Endometrial microvascular endothelial cells (primary cell): ENCODE data around the gene GPER1. TPM values are rescaled to one million over a fixed set of nuclear protein-coding genes. Genes with fewer than 3 reads are reported as not detected.
"Not testable (repeated sequence)": the region's sequence is repeated elsewhere in the genome, so short reads cannot be mapped to it uniquely, and the experiment has no call there.

ENCODE experiments used
- in situ Hi-C: cut with HindIII; loops from 2 replicates; pipeline ENCODE4 v1.10.0; 2017; ENCODE audit warnings: low sequenced_read_pairs, low pct_unique_long_range_greater_than_20kb; ENCODE audit errors: inconsistent ontology term
- total RNA-seq: library from RNA; depleted of rRNA; stranded (reverse); fragments of >200 nt; gene quantifications from one replicate; pipeline ENCODE4 v1.2.3, GENCODE V29; 2015; ENCODE audit errors: inconsistent ontology term

The GPER1 gene
- total RNA-seq, 1 donor from 2014 or later = 0.28 TPM

DNA sequence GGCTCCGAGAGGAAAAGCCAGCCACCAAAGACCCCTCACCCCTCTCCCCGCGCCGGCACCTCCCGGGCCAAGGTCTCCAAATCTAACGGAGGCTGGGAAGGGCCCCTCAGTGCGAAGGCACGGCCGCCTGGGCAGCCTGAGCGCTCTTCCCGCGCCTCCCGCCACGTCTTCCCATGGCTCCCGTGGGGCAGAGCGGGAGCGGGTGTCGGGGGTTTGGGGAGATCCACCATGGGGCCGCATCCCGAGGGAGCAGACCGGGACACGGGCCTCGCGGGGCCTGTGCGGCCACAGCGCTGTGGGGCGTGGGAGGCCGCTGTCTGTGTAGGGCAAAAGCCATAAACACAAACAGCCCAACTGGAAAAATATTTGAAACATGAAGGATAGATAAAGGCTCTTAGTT is 22.4 kb downstream of the GPER1 start:
- in situ Hi-C loops = no loop called here

DNA sequence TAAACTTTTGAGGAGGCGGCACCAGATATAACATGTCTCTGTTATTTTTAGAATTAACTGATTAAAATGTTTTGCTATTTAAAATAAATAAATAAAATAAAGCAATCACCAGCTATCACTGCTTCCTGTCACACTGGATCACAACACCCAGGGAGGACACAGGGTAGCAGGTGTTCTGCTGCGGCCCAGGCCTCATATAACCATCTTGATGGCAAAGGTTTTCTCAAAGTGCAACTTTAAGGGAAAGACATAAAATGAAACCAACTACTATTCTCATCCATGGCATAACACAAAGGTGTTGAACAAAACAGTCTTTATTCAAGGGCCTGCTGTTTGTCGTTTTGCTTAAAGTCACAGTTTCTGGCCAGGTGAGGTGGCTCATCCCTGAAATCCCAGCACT is 23.2 kb downstream of the GPER1 start:
- in situ Hi-C loops = no loop called here

DNA sequence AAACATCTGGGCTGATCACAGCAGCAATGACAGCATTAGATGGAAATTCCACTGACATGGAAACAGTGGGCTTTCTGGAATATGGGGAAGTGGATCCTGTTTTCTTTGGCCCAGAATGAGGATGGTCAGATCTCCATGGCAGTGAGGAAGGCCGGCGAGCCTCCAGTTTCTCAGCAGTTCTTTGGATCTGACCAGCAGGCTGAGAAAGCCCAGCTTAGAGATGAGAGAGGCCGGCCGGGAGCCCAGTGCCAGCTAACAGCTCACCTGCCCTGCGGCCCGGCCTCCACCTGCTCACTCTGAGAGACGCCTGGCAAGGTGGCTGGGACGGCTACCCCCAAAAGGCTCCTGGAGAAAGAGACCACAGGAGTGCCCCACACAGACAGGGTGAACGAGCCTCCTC is 24.2 kb downstream of the GPER1 start:
- in situ Hi-C loops = no loop called here

DNA sequence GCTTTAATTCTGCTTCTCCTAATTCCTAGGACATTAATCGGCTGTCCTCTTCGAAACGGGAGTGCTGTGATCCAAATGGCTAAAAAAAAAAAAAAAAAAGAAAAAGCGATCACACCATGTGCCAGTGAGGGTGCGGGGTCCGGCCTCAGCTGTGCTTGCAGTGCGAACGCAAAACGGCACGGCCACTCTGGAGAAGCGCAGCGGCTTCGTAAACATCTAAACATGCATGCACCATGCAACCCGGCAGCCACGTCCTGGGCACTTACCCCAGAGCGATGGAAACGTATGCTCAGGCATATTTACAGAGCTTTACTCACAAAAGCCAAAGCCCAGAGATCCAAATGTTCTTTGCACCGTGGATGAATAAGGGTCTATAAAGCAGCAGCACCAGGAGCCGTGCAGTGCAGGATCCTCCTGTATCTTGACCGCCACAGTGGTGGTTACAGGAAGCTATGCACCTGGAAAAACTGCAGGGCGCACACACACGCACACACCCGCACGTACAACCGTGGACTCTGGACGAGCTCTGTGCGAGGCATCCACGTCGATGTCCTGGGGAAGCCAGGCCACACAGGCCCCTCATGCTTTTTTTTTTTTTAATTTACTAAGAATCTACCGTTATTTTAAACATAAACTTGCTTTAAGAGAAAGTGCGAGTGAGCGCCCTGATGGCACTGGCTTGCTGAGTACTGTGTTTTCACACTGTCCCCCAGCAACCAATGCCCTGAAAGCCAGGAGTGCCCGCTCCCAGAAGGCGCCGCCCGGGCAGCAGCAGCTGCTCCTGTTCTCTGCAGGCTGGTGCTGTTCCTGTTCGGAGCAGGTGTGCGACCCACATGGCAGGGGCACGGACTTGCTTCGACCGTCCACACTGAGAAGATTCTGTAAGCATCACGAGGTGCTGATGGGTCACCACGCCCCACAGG is 25.0 kb downstream of the GPER1 start:
- in situ Hi-C loops = no loop called here

DNA sequence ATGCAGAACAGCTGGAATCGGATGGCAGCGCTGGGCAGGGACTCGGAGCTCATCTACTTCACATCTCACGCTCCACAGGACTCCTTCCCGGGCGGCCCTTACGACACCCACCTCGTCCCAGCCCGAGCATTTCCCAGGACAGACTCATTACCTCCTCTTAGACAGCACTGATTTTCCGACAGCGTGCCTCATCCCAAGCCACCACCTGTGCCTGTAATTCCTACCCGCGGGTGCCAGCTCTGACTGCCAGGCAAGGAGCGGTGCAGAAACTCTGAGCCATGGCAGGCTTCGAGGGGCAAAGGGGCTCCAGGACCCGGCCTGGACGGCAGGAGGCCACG is 25.6 kb downstream of the GPER1 start:
- in situ Hi-C loops = no loop called here

DNA sequence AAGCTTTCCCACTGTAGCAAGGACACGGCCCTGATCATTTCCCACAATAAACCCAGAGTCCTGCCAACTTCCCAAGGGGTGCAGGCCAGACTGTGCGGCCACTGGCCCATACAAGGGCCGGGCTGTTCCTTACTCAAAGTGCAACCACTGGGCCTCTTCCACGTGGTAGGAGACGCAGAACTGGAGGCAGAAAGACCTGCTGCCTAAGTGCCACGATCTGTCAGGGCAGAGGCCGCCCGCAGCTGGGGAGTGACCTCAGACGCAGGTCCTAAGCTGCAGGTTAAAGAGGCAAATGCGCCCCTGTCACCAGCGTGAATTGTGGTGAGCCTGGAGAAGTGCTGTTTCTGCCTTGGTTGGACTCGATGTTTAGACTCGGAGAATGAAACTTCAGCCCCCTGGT is 26.2 kb downstream of the GPER1 start:
- in situ Hi-C loops = no loop called here

DNA sequence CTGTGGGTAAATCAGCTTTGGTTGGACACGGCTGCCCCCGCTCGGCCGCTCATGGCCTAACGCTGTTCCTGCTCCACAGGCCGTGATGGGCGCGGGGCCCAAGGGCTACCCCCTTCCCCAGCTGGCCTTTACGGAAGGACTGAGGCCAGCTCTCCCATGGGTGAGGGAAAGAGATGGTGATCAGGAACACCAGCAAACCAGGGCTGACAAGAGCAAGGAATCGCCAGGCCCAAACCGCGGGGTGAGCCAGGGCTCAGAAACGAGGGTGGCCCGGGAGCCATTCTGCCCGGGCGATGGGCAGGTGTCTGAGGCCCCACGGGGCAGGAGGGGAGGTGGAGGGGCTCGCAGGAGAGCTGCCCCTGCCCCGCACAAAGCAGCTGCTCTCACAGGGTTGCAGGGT is 26.6 kb downstream of the GPER1 start:
- in situ Hi-C loops = no loop called here

DNA sequence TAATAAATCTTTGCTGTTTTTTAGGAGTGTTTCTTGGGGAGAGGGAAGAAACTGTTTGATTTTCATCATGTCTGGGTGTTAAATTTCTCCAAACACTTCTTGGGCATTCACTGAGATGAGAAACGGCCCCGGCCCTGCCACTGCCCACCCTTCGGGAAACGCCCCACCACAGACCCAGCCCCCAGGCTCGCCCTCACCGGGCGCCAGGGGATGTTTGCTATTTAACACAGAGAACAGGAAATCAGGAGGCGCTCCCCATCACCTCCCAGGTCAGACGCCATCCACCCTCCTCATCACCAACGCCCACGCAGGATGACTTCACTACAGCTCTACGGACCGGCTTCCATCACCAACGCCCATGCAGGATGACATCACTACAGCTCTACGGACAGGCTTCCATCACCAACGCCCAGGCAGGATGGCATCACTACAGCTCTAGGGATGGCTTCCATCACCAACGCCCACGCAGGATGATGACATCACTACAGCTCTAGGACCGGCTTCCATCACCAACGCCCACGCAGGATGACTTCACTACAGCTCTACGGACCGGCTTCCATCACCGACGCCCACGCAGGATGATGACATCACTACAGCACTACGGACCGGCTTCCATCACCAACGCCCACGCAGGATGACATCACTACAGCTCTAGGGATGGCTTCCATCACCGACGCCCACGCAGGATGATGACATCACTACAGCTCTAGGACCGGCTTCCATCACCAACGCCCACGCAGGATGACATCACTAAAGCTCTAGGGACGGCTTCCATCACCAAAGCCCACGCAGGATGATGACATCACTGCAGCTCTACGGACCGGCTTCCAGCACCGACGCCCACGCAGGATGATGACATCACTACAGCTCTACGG is 27.5 kb downstream of the GPER1 start:
- in situ Hi-C loops = not testable (repeated sequence)

DNA sequence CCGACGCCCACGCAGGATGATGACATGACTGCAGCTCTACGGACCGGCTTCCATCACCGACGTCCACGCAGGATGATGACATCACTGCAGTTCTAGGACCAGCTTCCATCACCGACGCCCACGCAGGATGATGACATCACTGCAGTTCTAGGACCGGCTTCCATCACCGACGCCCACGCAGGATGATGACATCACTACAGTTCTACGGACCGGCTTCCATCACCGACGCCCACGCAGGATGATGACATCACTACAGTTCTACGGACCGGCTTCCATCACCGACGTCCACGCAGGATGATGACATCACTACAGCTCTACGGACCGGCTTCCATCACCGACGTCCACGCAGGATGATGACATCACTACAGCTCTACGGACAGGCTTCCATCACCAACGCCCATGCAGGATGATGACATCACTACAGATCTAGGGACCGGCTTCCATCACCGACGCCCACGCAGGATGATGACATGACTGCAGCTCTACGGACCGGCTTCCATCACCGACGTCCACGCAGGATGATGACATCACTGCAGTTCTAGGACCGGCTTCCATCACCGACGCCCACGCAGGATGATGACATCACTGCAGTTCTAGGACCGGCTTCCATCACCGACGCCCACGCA is 28.6 kb downstream of the GPER1 start:
- in situ Hi-C loops = not testable (repeated sequence)

DNA sequence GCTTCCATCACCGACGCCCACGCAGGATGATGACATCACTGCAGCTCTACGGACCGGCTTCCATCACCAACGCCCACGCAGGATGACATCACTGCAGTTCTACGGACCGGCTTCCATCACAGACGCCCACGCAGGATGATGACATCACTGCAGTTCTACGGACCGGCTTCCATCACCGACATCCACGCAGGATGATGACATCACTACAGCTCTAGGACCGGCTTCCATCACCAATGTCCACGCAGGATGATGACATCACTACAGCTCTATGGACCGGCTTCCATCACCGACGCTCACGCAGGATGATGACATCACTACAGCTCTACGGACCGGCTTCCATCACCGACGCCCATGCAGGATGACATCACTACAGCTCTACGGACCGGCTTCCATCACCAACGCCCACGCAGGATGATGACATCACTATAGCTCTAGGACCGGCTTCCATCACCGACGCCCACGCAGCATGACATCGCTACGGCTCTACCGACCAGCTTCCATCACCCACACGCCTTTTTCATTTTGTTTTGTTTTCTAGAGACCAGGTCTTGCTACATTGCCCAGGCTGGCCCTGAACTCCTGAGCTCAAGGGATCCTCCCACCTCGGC is 29.5 kb downstream of the GPER1 start:
- in situ Hi-C loops = no loop called here

DNA sequence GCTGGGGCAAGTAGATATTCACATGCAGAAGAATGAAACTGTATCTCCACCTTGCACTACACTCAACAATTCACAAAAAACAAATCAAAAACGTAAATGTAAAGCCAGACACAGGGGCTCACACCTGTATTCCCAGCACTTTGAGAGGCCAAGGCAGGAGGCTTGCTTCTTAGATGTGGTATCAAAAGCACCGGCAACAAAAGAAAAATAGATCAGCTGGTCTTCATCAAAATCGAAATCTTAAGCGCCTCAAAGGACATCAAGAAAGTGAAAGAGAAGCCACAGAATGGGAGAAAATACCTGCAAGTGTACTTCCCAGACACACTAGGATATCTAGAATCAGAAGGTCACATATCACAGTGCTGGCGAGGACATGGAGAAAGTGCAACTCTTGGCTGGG is 31.3 kb downstream of the GPER1 start:
- in situ Hi-C loops = no loop called here

DNA sequence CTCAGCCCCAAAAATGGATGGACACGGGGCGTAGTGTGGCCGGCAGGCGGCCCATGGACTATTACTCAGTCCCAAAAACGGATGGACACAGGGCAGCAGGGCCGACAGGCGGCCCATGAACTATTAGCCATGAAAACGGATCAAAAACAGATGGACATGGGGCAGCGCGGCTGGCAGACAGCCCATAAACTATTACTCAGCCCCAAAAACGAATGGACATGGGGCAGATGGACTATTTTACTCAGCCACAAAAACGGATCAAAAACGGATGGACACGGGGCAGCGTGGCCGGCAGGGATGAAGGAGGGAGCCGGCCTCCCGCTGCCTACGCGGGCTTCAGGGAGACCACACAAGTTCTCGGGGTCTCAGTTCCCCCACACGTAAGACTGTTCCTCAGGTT is 32.9 kb downstream of the GPER1 start:
- in situ Hi-C loops = no loop called here

DNA sequence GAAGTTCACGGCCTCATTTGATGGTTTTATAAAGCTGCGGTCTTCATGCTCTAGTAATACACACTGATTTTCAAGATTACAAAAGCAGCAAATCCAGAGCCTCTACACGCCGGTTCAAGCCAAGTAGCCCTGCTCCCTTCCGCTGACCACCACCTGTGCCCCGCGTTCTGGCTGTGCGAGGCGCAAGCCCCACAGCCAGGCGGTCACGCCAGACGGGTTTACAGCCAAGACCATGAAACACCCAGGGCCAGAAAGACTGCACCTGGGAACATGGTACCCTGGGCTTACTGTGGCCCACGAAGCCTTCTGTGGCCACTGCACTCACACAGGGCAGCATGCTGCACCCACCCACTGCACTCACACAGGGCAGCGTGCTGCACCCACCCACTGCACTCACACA is 33.6 kb downstream of the GPER1 start:
- in situ Hi-C loops = no loop called here

DNA sequence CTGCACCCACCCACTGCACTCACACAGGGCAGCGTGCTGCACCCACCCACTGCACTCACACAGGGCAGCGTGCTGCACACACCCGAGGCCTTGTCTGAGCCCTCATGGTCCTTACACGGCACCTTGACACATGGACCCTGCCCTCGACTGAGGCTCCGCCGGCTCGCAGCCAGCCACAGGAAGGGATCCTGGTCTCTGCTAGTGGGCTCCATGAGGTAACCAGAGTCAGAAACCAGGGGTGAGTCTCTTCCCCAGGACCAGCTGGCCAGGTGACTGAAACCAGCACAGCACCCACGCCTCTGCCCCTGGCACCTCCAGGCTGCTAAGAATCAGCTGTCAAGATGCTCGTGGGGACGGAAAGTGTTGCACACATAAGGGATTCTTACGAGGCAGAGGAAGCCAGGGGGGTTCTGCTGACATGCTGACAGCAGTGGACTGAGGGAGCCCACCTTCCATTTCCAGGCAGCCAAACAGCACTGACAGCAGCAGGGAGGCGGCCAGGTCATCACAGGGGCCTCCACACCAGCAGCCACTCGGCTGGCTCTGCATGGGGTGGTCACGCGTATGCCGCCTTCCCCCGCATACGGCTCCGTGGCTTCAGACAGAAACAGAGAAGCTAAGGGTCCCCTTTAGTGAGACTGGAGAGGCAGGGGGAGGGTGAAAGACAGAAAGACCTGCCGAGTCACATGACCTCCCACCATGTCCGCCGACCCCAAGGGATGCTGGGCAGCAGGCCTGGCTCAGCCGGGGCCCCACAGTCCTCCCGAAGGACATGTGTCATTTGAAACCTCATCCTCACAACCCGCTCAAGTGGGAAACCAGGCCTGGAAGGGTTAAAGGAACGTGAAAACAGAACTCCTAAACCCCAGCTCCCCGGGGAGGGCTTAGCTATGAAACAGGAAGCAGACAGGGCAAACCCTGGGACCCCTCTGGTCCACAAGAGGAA is 34.2 kb downstream of the GPER1 start:
- in situ Hi-C loops = no loop called here

DNA sequence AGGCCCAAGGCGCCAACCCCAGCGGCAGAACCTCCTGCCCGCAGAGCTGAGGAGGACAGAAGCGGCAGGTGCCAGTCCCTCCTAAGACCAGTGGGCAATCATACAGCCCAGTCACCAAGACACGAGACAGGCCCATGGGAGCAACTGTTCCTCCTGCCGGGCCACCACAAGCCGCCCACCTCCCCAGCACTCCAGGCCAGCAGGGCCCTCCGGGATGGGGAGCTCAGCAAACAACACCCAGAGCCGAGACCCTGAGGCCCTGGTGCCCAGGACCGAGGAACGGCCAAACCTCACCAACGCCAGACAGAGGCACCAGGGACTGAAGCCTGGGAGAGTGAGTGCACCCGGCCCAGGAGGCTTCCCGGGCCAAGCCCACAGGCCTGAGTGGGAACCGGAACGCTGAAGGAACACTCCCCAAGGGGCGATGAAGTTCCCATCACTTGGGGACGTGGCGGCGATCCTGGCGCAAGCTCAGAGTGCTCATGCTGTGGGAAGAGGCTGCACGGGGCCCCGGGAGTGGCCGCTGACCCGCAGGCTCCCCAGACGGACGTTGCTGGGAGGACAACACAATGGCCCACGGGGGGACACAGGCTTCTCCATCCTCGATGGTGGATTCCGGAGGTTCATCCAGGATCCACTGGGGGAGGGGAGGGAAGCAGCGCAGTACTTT is 35.1 kb downstream of the GPER1 start:
- in situ Hi-C loops = no loop called here

DNA sequence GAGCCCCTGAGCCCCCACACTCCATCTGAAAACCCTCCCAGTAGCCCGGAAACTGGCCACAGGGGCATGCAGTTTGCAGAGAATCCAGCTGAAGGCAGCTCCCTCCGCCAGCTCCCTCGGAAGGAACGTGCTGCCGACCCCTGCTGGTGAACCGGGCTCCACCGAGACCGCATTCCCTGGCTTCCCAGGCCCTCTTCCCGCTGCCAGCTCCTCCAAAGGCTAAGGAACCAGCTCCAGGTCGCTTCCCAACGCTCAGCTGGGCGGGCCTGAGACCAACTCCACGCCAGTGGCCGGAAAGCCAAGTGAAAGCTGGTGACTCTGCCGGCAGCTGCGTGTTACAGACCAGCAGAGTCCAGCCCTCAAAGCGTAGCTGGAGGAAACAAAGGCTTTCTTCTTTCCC is 35.8 kb downstream of the GPER1 start:
- in situ Hi-C loops = no loop called here

DNA sequence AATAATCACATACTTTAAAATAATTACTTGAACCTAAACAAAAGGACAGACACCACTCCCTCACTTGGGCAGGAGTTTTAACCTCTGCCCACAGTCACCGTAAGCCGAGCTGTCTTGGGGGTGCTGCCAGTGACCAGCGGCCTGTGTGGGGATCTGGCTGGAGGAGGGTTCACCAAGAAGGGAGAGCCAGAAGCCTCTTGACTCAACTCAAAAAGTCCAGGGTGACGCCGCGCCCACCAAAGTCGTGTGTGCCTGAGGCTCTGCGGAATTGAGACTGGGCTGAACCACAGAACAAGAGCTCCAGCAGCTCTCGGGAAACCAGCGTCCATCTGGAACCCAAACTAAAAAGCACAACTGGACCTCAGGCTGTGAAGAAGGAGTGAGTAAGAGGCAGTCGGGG is 36.3 kb downstream of the GPER1 start:
- in situ Hi-C loops = no loop called here
